COR-L47 (cell line): ENCODE results near the gene BCCIP.

Experiments used
- DNase-seq: peaks from one replicate; lab custom pipeline; 2025; lab: John Stamatoyannopoulos, UW

Gene BCCIP

GRCh38 chr10:125844751-125845221 is 21.4 kb downstream of the BCCIP start:
- no peak for DNase-seq

DNA sequence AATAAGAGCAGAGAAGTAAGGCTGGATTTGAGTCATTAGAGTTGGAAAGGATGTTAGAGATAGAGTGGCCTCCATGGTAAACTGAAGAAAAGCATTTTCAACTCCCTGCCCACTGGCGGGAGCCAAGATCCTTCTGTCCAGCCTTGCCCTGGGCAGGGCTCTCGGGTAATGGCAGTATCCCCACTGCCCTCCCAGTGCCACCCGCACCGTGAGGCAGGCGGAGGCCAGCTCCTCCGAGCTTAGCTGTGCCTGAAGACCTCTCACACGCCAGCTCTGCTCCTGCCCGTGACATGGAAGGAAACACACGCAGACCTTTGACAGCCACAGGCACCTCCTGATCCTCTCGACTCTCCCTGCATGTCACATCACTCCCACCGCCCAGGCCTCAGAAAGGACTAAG is 22.3 kb downstream of the BCCIP start:
- DNase-seq: no peak

DNA sequence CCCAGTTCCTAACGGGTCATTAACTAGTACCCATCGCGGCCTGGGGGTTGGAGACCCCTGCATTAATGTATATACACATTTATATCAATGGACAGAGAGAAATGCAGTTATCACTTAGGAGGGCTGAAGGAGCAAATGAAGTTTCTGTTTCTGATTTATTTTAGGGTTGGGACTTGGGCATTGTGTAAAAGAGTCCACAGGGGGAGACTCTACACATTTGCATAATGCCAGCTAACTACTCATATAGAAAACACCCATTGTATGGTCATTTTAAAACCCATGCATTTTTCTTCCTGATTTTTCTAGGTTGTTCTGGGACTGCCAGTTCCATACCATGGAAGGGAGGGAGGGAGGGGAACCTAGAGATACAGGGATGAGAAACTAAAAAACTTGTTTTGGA is 23.5 kb downstream of the BCCIP start:
- DNase-seq: no peak

GRCh38 chr10:125848371-125848770 is 25.0 kb downstream of the BCCIP start:
- no peak for DNase-seq

DNA sequence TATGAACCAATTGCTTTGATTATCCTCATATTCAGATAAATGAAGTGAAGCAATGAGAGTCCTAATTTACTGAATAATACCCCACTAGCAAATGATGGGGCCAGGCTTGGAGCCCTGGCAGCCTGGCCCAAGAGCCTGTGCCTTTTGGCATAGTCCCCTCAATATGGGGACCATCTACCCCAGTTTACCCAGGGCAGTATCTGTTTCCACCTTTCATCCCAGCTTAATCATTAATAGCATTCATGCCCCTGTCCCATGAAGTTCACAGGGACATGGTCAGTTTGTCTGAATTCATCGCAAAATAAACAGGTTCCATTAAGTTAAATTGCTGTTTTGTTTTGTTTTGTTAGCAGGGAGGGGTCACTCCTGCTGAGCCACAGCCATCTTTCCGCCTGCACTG is 25.5 kb downstream of the BCCIP start:
- no peak for DNase-seq

DNA sequence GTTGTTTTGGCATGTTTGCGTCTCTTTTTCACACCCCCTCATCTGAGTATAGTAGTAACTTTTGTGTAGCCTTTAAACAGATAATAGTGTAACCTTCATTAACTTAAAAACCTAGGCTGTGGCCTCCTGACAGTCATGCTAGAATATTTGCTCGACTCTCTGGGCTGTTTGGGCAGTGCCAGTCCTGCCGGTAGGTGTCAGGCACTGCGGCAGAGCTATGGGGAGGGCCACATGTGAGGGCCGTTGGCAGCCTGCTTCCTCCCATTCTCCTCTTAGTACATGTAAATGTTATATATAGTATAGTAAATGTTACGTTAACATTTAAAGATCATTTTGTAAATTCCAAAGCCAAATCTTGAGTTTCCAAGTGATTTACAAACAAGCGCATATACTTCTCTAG is 26.1 kb downstream of the BCCIP start:
- DNase-seq: no peak

DNA sequence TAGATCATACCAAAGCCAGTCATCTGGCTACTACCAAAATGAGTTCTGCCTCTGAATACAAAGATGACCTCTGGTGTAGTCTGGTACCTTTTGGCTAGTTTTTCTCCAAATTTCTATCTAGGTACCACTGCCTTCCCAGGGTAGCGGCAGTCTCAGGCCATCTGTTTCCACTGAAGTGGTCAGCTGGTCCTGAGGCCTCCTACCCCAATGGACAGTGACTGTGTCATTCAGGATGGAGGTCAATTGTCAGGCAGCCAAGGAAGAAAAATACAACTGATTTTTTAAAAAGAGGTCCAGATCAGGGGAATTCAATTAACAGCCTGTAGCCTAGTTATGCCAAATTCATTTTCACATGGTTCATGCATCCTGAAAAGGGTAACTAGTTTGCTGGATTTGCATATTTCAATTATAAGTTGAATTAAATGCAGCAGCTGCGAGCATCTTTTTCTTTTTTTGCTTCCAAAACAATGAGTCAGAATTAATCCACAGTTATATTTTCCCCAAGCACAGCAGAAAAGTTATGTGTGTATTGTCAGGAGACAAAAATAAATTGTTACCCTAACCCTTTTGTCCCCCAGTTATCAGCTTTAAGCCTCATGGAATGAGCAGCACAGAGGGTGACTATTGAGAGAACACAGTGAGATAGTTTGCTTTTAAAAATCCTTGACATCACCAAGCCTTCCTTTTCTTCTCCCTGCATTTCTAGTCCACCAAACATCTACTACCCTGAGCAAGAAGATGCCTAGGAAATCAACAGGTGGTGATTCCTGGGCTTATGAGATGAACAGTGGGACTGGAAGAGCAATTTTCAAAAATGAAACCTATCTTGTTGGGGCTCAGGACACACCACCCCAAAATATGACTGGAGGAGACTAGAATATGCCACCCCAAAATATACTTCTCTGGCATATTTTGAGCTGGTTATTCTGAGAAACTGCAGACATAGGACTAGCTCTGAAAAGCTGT is 27.7 kb downstream of the BCCIP start:
- DNase-seq: no peak

- DNase-seq: no peak
Observed at GRCh38 chr10:125852487-125852886, 29.1 kb downstream of the BCCIP start.

DNA sequence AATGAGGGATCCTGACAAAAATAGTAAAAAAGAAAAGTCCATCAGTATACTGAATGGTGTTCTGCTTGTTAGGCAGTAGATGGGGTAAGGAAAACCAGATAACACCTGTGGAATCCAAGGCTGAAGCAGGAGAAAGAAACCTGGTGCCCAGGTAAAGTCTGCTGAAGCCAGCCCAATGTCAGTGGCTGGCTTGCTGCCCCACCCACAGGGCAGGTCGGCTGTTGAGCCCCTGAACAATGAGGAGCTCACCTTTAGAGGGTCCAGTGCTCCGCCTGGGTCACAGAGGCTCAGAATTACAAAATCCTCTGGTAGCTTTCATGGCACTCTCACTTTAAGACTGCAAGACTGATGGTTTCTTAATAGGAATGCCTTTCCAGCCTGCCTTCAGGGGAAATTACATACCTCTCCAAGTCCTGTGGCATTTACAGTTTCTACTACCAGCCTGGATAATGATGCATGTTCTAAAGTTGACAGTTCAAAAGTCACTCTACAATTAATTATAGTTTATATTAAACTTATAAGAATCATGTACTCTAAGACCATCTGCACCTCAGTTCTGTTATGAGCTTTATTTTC is 33.9 kb downstream of the BCCIP start:
- DNase-seq: no peak

- DNase-seq: peak; percentile 40
Observed at GRCh38 chr10:125859128-125859817, 35.9 kb downstream of the BCCIP start.

- DNase-seq: no peak
Observed at GRCh38 chr10:125865120-125865519, 41.8 kb downstream of the BCCIP start.

- DNase-seq: no peak
Observed at GRCh38 chr10:125866421-125867029, 43.2 kb downstream of the BCCIP start.

DNA sequence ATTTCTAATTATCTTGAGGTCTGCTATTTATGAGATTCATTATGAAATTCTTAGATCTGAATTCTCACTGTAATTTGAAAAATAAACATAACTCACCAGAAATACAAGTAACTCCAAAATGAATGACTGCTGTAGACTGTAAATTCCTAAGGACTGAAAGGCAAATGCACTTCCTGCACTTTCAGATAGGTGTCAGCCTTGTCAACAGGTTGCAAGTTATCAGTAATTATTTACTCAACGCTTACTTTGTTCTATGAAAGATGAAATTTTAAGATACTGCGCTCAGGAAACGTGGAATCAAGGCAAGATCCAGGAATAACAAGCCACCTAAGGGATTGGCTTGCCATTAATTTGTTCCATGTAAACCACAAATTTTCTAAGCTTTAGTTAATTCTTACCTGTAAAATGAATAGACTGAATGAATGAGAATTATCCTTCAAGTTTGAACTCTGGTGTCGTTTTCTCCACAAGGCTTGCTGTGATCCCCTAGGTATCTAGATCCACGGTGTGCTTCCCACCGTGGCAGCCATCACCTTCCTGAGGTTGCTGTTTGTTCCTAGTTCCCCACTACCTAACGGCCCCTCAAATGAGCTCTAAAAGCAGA is 45.1 kb downstream of the BCCIP start:
- no peak for DNase-seq

DNA sequence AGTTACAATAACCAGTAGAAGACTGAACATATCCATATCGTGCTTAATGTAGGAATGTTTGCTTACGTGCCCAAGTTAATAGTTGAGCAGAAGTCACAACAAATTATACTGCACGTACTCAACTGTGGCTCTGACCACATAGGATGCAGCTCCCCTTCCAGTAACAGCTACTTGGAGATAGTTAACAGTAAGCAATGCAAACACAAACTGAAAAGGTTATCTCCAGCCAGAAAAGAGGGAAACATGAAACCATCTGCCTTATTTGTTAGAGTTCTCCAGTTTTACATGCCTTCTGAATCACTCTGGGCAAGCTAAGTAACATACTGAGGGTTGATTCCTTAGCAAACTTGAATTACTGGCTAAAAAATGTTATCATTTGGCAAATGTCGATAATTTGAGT is 48.0 kb downstream of the BCCIP start:
- no peak for DNase-seq

GRCh38 chr10:125878957-125879835 is 55.9 kb downstream of the BCCIP start:
- DNase-seq: no peak

DNA sequence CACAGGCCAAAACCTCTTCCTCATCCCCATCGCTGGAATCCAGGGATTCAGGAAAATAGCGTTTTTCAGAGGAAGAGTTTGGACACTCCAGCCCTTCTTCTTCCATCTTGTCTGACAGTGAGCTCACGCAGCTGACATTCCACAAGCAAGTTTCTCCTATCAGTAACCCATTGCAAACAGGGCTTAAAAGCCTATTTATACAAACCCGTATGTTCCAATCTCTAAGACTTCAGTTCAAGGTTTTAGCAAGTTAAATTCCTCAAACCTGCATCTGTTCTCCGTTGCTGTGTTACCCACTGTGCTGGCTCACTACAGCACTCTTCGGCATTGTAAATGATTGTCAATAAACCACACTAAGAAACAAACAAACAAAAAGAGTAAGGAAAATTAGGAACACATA is 57.4 kb downstream of the BCCIP start:
- no peak for DNase-seq

- no peak for DNase-seq
Observed at GRCh38 chr10:125881192-125881591, 57.8 kb downstream of the BCCIP start, which contains the start of gene DHX32. DHX32 (minus strand) TSS chr10:125881292; CDS start chr10:125880824, 468 bp downstream.

- no peak for DNase-seq
Observed at GRCh38 chr10:125882596-125882995, 59.2 kb downstream of the BCCIP start.

DNA sequence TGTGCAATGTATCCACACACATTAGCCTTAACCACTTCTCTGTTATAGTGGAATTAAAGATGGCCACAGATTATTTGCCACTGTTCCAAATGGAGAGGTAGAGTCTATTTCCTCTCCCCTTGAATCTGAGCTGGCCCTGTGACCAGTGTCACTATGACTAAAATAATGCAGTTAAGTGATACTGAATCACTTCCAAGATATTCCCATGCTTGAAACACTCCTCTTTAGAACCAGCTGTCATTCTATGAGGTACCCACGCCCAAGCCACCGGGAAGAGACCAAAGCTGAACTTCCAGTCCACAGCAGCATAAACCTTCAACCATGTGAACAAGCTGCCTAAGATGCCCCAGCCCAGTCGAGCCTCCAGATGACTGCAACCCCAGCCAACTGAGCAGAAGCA is 59.9 kb downstream of the BCCIP start:
- DNase-seq: no peak
